GM21528 (cell line): Measurements from ENCODE around the gene ELL2.
"Not testable (repeated sequence)": the region's sequence is repeated elsewhere in the genome, so short reads cannot be mapped to it uniquely, and the experiment has no call there.

Source experiments
- ATAC-seq: cut with Tn5 transposase; IDR thresholded peaks from one replicate; pipeline ENCODE4 v1.9.1; 2021; ENCODE audit warnings: mild to moderate bottlenecking, moderate library complexity; ENCODE audit not compliant: unreplicated experiment, low FRiP score

The ELL2 gene

GRCh38 chr5:95935553-95936100 lies 26.0 kb downstream of the ELL2 start:
- no peak for ATAC-seq

GRCh38 chr5:95934207-95934804 lies 27.3 kb downstream of the ELL2 start:
- no peak for ATAC-seq

DNA sequence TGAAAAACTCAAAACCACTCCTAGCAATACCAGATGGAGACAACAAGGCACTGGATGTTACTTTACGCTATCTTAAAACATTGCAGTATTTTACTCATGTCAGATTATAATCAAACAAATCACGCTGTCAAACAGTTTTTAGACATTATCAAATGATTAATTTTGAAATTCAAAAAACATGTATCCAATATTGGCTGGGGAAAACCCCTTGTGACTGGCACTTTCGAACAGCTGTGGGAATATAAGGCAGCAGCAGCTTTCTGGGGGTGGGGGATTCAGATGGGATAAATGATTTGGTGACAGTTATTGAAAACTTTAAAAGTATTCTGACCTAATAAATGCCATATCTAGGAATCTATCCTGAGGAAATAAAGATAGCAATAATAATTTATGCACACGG lies 28.7 kb downstream of the ELL2 start:
- no peak for ATAC-seq

DNA sequence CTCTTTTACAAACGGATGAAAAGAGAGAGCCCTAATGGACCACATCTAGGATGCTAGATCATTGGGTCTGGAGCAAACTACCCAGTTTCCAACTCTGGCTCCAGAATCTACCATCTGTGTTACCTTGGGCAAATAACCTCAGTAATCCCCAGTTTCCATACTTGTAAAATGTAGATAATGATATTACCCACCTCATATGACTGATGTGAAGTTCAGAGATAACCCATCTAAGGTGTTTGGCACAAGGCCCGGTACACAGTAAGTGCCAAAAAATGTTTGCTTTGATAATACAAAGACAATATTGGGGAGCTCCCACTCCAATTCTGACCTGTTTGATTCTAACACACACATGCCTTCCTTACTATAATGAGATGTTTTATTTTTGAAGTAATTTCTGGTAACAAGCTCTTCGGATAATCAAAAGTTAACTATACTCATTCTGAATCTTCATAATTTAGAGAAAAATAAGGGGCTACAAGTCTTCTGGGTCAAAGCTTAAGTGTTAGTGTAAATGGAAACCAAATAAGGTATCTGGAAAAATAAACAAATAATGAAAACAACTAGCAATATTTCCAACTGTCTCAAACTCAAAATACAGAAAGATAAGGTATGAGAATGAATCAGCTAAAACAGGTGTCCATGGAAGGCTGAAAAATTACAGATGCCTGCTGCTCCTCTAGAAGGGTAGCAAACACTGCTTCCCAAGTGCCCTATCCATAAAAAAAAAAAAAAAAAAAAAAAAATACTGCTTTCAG lies 30.4 kb downstream of the ELL2 start:
- ATAC-seq, result no peak

GRCh38 chr5:95930141-95930930 lies 31.3 kb downstream of the ELL2 start:
- ATAC-seq, result no peak

DNA sequence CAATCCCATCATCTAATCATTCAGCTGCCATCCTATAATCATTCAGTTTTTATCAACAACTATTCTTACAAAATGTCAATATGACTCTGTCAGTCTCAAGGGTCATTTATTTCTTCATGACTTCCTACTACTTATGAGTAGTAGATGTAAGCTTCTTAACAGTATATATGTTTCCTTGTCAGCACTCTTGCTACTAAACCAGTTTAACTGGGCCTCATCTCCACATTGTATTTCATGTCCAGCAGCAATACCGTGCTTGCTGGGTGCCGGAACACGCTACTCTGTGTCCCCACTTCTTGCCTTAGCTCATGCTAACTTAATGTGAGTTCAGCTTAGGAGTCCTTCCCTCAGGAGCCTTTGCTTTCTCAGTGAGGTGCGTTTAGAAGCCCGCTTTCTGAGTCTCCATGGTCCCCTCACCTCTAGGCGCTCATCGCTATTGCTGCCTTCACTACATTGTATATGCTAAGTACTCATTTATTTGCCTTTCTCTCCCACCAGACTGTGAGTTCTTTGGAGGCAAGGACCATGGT lies 32.9 kb downstream of the ELL2 start:
- no peak for ATAC-seq

DNA sequence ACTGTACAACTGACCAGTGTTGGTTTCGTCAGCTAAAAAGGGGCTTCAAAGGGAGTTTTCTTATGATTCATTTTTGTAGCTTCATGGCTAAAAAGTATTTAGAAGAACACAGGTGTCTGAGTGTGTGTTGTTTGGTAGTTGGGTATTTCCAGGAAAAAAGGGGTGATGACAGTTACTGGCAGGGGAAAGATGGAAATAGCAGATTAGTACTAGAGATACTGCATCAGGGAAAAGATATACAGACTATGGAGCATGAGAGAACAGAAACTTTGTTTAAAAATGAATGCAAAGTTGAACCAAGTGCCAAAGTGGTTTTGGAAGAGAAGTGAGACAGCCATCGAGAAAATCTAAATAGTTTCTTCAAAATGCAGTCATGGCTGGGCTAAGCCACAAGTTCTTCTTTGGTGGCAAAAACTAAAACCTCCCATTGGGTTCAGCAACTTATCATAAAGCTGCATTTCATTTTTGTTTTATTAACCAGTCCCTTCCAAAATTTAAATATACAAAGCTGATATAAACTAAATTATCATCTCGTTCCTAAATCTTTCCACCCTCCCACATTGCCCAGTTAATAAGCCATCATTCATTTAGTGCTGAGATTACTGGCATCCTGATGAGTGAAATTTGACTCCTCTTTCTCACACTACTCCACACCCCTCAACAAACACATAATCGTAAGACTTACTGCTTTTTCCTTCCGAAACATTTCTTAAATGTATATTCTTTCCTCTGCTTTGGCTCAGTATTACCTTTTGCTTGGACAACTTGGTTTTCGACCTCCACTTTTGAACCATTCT lies 33.5 kb downstream of the ELL2 start:
- peak; percentile 48 for ATAC-seq

DNA sequence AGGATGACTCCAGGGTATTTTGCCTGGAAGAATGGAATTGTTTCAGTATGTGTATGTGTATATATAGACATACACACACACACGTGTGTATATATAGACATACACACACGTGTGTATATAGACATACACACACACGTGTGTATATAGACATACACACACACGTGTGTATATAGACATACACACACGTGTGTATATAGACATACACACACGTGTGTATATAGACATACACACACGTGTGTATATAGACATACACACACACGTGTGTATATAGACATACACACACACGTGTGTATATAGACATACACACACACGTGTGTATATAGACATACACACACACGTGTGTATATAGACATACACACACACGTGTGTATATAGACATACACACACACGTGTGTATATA lies 34.4 kb downstream of the ELL2 start:
- not testable (repeated sequence) for ATAC-seq

GRCh38 chr5:95925939-95926338 lies 35.7 kb downstream of the ELL2 start:
- peak; percentile 58 for ATAC-seq

GRCh38 chr5:95925378-95925744 lies 36.3 kb downstream of the ELL2 start:
- no peak for ATAC-seq

- peak; percentile 22 for ATAC-seq
These were observed 36.8 kb downstream of the ELL2 start for GRCh38 chr5:95924720-95925377.

DNA sequence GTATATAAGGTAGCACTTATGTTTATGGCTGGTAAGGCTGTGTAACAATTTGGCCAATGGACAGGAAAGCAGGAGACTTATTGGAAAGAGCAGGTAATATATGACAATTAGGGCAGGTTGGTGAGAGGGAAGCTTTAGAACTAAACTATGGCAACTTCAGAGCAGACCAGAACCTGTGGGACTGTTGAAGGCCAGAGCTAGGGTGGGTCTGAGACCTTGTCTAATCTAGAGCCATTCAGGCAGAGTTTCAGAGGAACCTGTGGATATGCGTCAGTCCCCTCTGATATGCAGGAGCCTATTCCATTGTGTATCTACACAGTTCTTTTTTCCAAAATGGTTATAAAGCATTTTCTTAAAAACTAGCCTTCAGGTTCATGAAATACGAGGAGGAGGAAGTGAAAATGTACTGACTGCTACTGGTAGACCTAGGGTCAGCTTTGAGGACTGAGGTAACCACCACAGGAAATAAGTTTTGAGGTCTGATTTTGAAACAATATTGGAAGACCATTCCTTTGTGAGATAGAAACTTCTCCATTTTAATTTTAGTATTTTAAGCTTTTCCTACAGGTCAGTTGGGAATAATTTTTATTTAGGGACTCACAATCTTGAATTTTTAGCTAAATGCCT lies 37.6 kb downstream of the ELL2 start:
- ATAC-seq, result peak; percentile 38

- no peak for ATAC-seq
These were observed 38.9 kb downstream of the ELL2 start for GRCh38 chr5:95922798-95923197.

DNA sequence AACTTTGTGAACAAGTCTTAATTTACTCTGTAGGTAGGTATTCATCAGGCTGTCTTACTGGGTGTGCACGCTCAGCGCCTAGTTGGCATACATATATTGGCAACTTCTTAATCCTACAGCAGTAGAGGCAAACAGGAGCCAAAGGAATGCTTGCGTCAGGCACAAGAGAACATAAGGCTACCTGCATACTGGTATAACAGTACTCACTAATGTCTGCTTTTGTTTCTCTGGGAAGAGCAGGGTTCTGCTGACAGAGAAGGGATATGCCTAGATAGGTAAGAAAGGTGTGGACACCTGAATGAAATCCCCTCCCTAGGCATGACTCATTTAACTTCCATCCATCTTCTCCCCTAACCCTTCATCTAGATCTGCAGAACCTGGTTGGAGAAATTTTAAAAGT lies 40.1 kb downstream of the ELL2 start:
- ATAC-seq, result no peak

DNA sequence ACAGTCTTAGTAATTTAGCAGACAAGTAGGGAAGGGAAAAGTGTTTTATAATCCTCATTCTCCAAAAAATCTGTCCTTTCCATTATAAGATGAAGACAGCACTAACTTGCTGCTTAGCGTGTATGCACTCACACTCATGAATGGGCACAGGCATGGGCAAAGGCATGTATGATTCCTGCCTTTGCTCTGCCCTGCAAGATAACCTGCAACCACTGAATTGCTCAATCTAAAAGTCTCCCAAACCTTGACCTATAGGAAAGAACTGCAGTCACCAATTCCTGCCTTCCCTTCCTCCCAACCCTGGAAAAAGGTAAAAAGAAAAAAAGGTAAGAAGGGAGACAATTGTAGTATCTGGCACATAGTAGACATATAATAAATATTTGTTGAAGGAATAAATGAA lies 40.8 kb downstream of the ELL2 start:
- ATAC-seq, result no peak

- no peak for ATAC-seq
These were observed 42.0 kb downstream of the ELL2 start for GRCh38 chr5:95919658-95920057.

- ATAC-seq, result no peak
These were observed 43.1 kb downstream of the ELL2 start for GRCh38 chr5:95918421-95919006.

DNA sequence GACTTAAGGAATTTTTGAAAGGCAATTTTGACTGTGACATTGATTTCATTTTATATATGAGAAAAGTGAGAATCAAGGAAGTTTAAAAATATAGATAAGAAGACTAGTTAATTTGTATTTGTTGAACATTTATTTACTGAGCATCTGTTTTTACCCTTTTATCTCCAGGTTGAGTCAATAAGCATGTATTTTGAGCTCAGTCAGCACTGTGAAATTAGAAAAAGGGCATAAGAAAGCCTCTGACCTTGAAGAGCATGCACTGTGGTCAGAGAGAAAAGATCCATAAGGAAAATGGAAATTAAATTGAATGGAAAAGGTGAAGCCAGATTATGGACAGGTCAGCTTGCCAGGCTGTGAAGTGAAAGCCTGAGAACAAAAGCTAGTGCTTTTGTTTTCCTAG lies 44.4 kb downstream of the ELL2 start:
- ATAC-seq, result no peak

DNA sequence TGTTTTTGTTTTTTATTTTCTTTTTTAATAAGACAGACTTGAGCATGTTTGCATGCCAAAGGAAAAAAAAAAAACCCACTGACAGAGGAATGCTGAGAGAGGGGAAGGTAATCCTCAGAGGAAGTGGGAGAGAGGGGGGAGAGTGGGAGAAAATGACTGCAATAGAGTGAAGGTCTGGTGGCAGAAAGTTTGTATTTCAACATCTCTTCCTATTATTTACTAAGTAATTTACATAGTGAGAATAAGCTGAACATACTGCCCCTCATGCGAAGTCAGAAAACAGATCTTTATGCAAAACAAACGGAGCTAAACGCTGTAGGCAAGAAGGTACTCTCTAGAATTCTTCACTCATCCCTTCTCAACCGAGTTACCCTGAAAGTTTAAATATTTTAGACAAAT lies 45.0 kb downstream of the ELL2 start:
- no peak for ATAC-seq
